ENCODE data around the gene ANKS3.

- TF ChIP-seq MAX (IDR thresholded peaks at IDR 0.05) = no peak
- TF ChIP-seq TCF12 (IDR thresholded peaks at IDR 0.05; ENCODE audit: low read depth) = no peak
- TF ChIP-seq CREB1 (IDR thresholded peaks at IDR 0.05; ENCODE audit: low read depth) = no peak
- TF ChIP-seq, protein P1, sequence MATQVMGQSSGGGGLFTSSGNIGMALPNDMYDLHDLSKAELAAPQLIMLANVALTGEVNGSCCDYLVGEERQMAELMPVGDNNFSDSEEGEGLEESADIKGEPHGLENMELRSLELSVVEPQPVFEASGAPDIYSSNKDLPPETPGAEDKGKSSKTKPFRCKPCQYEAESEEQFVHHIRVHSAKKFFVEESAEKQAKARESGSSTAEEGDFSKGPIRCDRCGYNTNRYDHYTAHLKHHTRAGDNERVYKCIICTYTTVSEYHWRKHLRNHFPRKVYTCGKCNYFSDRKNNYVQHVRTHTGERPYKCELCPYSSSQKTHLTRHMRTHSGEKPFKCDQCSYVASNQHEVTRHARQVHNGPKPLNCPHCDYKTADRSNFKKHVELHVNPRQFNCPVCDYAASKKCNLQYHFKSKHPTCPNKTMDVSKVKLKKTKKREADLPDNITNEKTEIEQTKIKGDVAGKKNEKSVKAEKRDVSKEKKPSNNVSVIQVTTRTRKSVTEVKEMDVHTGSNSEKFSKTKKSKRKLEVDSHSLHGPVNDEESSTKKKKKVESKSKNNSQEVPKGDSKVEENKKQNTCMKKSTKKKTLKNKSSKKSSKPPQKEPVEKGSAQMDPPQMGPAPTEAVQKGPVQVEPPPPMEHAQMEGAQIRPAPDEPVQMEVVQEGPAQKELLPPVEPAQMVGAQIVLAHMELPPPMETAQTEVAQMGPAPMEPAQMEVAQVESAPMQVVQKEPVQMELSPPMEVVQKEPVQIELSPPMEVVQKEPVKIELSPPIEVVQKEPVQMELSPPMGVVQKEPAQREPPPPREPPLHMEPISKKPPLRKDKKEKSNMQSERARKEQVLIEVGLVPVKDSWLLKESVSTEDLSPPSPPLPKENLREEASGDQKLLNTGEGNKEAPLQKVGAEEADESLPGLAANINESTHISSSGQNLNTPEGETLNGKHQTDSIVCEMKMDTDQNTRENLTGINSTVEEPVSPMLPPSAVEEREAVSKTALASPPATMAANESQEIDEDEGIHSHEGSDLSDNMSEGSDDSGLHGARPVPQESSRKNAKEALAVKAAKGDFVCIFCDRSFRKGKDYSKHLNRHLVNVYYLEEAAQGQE (IDR thresholded peaks at IDR 0.05; ENCODE audit: low read depth) = no peak
- no peak for TF ChIP-seq TEAD4 (IDR thresholded peaks at IDR 0.05)
- no peak for TF ChIP-seq ZBTB7A (IDR thresholded peaks at IDR 0.05; ENCODE audit: low read depth)
- no peak for TF ChIP-seq EGR1 (IDR thresholded peaks at IDR 0.05)
Observed at GRCh38 chr16:4696905-4697847, 36.9 kb downstream of the ANKS3 start.
